Stimulated activated CD8-positive, alpha-beta memory T cell treated with anti-CD3 and anti-CD28 coated beads, Interleukin-15, amount 100 ng/mL, for 24 hours (primary cell): ENCODE measurements around the gene RPS6KL1.
"Not testable (repeated sequence)": the region's sequence is repeated elsewhere in the genome, so short reads cannot be mapped to it uniquely, and the experiment has no call there.

Source experiments
- DNase-seq: peaks from one replicate; pipeline ENCODE4 v3.0.0-alpha.2; 2020; ENCODE audit warnings: low read depth

Gene RPS6KL1

GRCh38 chr14:74934476-74935359 is 11.7 kb upstream of the RPS6KL1 start:
- DNase-seq: no peak

DNA sequence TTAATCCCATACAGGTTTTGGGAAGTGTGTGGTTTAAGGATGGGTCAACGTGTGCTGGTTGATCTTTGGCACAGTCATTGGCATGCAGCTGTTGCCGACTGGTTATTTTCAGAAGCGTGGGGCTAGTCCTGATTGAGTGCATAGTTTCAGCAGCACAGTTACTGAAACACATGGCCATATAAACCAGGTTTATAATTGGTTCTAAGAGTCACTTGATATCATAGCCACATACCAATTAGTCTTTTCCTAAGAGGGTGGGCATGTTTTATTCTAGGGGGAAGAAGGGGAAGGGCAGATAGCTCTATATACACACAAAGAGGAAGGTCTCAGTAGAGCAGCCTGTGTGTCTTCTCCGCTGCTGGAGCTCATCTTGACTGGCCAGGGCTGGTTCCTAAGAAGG is 11.0 kb upstream of the RPS6KL1 start:
- DNase-seq: no peak

- not testable (repeated sequence) for DNase-seq
These were observed 9.9 kb upstream of the RPS6KL1 start for GRCh38 chr14:74932936-74933335.

GRCh38 chr14:74932401-74932901 is 9.4 kb upstream of the RPS6KL1 start:
- DNase-seq: no peak

GRCh38 chr14:74931744-74932143 is 8.7 kb upstream of the RPS6KL1 start:
- DNase-seq: not testable (repeated sequence)

DNA sequence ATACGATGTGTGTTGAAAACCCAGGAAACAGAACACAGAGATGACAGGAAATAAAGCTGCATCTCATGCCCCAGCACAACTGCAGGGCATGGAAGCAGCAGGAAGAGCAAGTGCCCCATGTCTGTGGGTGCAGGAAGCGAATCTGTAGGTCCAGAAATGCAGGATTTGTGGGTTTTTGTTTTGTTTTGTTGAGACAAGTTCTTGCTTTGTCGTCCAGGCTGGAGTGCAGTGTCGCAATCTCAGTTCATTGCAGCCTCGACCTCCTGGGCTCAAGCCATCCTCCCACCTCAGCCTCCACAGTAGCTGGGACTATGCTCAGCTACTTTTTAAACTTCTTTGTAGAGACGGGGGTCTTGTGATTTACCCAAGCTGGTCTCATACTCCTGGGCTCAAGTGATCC is 6.2 kb upstream of the RPS6KL1 start:
- no peak for DNase-seq

DNA sequence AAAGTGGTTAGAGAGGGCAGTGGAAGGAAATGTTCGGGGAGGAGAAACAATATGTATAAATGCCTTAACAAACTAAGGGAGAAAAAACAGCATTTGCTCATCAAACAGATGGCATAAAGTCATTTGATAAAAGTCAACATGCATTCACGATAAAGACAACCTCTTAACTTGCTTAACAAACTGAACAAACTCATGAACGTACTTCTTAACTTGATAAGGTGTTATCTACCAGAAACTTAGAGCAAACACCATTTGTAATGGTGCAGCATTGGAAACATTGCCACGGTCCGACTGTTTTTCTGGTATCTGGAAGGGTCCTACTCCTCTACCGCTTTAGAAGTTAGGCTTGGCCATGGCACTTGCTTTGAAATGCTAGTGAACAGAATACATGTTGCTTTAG is 4.2 kb upstream of the RPS6KL1 start:
- DNase-seq: no peak

DNA sequence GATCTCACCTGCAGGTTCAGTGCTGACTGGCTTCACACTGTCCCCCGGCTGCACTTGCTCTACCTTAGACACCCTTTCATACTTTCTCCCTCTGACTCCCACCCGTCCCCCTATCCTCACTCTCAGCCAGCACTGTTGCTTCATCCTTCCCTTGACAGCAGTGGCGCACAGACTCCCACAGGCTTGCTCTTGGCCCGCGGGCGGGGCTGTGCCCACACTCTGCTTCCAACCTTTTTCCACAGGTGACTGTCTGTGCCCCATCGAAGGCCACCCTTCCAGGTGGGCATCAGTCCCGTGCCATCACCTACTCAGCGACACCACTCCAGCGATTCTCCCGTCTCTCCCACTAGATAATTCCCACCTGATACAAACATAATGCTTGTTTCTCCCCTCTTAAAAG is 1.0 kb upstream of the RPS6KL1 start:
- DNase-seq: no peak

DNA sequence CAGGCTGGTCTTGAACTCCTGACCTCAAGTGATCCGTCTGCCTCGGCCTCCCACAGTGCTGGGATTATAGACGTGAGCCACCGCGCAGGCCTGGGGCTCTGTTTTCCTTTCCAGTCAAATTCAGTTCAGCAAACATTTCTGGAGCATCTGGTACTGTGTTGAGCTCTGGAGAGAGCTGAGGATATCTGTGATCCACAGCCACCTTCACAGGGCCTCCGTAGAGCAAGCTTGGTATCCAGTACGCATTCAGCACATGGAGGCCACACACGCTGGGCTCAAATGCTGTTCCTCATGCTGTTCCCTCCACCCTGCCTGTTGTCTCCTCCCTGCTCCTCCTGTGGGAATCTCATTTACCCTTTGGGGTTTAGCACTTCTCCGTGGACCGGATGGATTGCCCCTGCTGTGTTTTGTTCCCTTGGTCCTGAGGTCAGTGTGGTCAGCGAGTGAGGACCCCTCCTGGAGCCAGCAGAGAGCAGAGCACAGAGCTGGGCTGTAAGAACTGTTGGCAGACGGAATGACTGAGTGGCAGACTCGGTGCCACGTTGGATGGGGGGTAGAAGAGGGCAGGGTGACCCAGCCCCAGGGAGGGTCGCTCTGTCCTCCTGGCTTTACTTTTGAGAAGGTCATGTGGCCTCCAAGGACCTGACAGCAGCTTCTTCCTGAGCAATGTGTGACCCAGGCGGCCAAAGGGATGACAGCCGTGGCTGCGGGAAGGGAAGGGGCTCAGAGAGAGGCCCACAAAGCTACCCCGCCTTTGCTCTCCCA is 891 bp downstream of the RPS6KL1 start:
- no peak for DNase-seq

- DNase-seq: no peak
These were observed 1.9 kb downstream of the RPS6KL1 start for GRCh38 chr14:74921053-74921620.

DNA sequence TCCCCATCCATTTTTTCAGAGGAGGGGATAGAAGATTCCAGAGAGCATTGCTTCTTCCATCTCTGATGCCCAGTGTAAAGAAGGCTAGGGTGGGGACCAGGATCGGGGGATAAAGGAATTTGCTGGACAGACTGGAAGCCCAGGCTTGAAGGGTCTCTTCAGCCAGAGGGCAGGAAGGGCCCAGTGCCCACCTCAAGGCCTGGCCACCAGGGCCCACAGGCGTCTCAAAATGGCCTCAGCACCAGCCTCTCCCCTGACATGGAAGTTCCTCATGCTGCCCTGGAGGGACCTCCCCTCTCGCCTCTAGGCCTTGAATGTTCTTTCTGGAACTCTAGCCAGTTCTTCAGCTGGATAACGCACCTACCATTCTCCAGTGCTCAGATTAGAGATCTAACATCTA is 2.8 kb downstream of the RPS6KL1 start:
- DNase-seq: no peak

DNA sequence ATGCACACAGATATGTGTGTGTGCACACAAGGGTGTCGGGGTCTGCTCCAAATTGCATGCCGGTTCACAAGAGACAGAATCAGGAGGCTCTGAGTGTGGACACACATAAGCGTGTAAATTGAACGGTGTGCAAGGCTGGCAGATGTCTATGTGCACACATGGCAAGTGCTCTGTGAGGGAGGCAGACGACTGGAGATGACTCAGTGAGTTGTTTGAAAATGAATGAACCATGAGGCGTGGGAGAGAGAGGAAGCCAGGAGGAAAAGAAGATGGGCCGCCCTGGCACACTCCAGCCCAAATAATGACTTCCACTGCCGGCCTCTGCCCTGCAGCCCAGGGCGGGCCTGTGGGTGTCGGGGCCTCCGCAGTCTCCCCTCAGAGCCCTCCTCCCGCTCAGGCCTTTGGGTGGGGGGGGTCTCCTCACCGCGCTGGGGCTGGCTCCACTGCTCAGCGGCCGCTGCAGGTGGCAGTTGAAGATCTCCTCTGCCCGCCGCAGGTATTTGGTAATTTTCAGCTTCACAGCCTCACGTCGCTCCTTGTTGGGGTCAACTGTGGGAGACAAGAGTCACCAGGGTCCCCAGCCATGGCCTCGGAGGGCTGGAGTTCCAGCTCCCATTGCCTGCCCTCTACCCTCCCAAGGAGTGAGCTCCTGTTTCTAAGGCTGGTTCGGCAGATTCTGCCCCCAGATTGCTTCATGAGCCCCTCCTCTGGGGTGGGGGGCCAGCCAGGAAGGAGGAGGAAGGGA is 3.5 kb downstream of the RPS6KL1 start:
- no peak for DNase-seq

- DNase-seq: no peak
These were observed 4.7 kb downstream of the RPS6KL1 start for GRCh38 chr14:74918380-74918779.

GRCh38 chr14:74917646-74918081 is 5.4 kb downstream of the RPS6KL1 start:
- no peak for DNase-seq

DNA sequence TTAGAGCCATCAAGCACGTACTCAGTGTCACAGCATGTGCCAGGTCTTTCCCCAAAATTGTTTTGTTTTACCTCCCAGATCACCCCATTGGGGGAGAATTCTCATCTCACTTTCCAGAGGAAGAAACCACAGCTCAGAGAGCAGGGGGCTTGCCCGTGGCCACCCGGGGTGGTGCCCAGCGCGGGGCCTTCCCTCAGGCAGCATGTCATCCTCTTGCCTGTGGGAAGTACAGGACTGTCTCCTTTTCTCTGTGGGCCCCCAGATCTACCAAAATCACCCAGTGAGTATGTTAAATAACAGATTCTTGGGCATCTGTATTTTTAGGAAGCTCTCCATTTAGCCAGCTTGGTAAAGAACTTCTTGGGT is 5.9 kb downstream of the RPS6KL1 start:
- no peak for DNase-seq

DNA sequence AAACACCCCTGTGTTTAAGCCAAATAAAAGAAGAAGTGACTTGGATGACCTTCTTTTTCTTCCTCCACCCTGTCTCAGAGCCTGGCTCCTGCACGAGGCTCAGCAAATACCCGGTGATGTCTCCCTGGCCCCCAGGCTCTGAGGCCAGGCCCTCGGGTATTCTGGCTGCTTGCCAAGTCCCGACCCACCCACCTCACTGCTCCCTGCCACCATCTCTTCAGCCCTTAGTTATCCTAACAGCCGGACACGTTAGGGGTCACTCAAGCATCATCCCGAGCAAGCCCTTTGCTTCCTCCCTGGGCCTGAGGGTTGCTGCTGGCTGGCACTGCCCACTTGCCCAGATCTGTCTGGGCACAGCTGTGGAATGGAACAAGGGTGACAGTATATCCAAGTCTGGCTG is 7.2 kb downstream of the RPS6KL1 start:
- no peak for DNase-seq

DNA sequence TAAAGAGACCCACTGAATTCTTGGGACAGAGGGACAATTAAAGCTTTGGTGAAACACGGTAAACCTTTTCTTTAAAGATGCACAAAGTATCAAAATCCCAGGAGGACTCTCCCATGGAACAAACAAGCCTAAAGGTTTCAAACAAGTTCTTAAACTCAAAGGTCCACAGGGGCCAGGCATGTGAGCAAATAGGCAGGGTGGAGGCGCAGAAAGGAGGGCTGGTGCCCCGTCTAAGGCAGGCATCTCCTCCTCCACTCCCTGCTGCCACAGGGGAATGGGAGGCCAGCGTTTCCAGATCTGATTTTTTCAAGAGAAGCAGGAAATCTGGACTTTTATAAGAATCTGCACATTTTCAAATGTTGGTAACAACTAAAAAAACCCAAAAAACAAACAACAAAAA is 7.6 kb downstream of the RPS6KL1 start:
- DNase-seq: no peak

GRCh38 chr14:74913986-74914573 is 9.0 kb downstream of the RPS6KL1 start:
- no peak for DNase-seq

GRCh38 chr14:74913393-74913910 is 9.6 kb downstream of the RPS6KL1 start:
- no peak for DNase-seq

- no peak for DNase-seq
These were observed 10.3 kb downstream of the RPS6KL1 start for GRCh38 chr14:74912801-74913200.

DNA sequence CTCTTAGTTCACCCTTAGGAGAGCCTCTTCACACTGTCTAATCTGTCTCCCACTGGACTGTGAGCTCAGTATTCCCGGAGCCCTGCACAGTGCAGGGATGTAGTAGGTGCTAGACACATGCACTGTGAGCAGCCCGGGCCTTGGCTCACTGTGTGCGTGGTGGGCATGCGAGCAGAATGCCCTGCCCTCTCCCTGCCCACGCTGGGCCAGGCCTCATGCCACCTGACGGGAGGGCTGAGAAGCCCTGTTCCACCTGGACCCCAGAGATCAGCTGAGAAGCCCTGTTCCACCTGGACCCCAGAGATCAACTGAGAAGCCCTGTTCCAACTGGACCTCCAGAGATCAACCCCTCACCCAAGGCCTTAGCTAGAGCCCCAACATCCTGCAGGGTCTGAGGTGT is 10.9 kb downstream of the RPS6KL1 start:
- no peak for DNase-seq
